Measurements from ENCODE around the gene APEH.

- TF ChIP-seq POLR2AphosphoS5 (IDR thresholded peaks at IDR 0.05) = no peak
- TF ChIP-seq POLR2A (IDR thresholded peaks at IDR 0.05) = no peak
- TF ChIP-seq, protein P1, sequence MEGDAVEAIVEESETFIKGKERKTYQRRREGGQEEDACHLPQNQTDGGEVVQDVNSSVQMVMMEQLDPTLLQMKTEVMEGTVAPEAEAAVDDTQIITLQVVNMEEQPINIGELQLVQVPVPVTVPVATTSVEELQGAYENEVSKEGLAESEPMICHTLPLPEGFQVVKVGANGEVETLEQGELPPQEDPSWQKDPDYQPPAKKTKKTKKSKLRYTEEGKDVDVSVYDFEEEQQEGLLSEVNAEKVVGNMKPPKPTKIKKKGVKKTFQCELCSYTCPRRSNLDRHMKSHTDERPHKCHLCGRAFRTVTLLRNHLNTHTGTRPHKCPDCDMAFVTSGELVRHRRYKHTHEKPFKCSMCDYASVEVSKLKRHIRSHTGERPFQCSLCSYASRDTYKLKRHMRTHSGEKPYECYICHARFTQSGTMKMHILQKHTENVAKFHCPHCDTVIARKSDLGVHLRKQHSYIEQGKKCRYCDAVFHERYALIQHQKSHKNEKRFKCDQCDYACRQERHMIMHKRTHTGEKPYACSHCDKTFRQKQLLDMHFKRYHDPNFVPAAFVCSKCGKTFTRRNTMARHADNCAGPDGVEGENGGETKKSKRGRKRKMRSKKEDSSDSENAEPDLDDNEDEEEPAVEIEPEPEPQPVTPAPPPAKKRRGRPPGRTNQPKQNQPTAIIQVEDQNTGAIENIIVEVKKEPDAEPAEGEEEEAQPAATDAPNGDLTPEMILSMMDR (IDR thresholded peaks at IDR 0.05) = no peak
- no peak for TF ChIP-seq EP300 (IDR thresholded peaks at IDR 0.05; ENCODE audit: low read depth)
These were observed 53.2 kb downstream of the APEH start for GRCh38 chr3:49727154-49727923.

Measured in transverse colon (tissue), 4 donors.